ENCODE data around the gene BTF3. TPM values are rescaled to one million over a fixed set of nuclear protein-coding genes. Genes with fewer than 3 reads are reported as not detected.

The BTF3 gene
- polyA plus RNA-seq, 1 experiment: 478 TPM

DNA sequence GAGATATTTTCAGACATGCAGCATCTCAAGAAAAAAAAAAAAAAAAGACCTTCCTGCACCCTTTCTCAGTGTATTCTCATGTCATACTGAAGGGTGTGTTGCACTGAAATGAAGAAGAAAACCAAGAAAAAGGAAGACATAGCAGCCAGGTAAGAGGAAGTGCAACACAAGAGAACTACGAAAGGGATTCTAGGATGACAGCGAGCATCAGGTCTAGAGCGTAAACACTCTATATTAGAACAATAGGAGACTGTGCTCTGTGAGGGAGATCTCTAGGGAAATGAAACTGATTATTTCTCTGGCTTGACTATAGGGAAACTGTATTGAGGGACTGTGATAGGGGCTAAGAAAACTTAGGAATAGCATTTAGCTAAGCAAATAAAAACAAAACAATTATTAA is 30.0 kb downstream of the BTF3 start:
- H3K36me3 ChIP-seq (ENCODE audit: control insufficient read depth, insufficient read depth, low read length): no peaks in the 10 kb centered on the region
- ChIA-PET CTCF (interaction anchor here (0.7 to 4.1 kb wide), 2 partner anchors 9 to 34 kb away, joined by 3 to 29 read pairs; no protein-coding TSS in a partner anchor), POLR2A (no interaction called here)
- no peaks in the 10 kb centered on the region for H3K27me3 ChIP-seq (ENCODE audit: control insufficient read depth, insufficient read depth, low read length)
- DNase-seq (ENCODE audit: low read depth): no peak
- H3K4me3 ChIP-seq (ENCODE audit: low read depth, low read length): no peak overlapping the region
- TF ChIP-seq, protein P1, sequence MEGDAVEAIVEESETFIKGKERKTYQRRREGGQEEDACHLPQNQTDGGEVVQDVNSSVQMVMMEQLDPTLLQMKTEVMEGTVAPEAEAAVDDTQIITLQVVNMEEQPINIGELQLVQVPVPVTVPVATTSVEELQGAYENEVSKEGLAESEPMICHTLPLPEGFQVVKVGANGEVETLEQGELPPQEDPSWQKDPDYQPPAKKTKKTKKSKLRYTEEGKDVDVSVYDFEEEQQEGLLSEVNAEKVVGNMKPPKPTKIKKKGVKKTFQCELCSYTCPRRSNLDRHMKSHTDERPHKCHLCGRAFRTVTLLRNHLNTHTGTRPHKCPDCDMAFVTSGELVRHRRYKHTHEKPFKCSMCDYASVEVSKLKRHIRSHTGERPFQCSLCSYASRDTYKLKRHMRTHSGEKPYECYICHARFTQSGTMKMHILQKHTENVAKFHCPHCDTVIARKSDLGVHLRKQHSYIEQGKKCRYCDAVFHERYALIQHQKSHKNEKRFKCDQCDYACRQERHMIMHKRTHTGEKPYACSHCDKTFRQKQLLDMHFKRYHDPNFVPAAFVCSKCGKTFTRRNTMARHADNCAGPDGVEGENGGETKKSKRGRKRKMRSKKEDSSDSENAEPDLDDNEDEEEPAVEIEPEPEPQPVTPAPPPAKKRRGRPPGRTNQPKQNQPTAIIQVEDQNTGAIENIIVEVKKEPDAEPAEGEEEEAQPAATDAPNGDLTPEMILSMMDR (IDR thresholded peaks at IDR 0.05; ENCODE audit: insufficient read depth, low read depth, low read length): no peak

DNA sequence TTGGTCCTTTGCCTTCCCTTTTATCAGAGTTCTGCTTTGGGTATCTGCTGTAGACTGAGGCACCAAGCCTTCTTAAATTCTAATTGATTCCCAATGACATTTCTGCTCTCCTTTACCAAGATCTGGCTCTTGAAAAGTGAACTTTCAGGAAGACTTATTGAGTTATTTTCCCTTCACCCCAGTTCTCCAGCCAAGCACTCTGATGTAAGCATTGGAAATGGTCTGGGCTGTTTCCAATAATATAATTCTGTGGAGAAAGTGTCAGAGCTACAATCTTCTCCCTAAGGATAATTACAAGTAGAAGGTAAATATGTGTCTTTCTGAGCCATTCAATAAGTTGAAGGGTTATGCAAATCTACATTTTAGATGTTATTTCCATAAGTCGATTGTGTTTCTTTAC is 30.8 kb downstream of the BTF3 start:
- DNase-seq (ENCODE audit: low read depth): no peak
- no peaks in the 10 kb centered on the region for H3K36me3 ChIP-seq (ENCODE audit: control insufficient read depth, insufficient read depth, low read length)
- no peaks in the 10 kb centered on the region for H3K27me3 ChIP-seq (ENCODE audit: control insufficient read depth, insufficient read depth, low read length)
- no peak overlapping the region for H3K4me3 ChIP-seq (ENCODE audit: low read depth, low read length)
- POLR2A ChIA-PET: no interaction called here
- TF ChIP-seq, protein P1 (IDR thresholded peaks at IDR 0.05; ENCODE audit: insufficient read depth, low read depth, low read length): no peak
- CTCF ChIA-PET: interaction anchor here (4.1 kb wide), 1 partner anchor 8 kb away, joined by 29 read pairs; no protein-coding TSS in a partner anchor

DNA sequence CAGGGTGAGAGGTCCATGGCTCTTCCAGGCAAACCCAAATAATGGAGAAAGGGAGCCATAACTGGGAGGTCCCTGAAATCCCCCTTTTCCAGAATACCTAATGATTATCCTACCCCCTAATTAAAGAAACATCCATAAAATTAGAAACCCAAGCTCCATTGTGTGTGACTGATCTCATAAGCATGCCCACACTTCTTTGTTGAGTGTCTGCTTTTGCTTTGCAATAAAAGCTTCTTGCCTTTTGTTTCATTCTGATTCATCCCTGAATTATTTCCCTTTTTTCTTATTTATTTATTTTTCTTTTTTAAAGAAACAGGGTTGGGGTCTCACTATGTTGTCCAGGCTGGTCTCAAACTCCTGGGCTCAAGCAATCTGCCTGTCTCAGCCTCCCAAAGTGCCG is 33.1 kb downstream of the BTF3 start:
- ChIA-PET CTCF (interaction anchor here (1.3 to 1.4 kb wide), 5 partner anchors 9 to 80 kb away, joined by 3 to 9 read pairs (median 4); no protein-coding TSS in a partner anchor), POLR2A (interaction anchor here (0.6 kb wide), 1 partner anchor 98 kb away, joined by 3 read pairs; no protein-coding TSS in a partner anchor)
- TF ChIP-seq, protein P1 (IDR thresholded peaks at IDR 0.05; ENCODE audit: insufficient read depth, low read depth, low read length): no peak
- Histone ChIP-seq H3K36me3 (ENCODE audit: control insufficient read depth, insufficient read depth, low read length) (no peaks in the 10 kb centered on the region), H3K27me3 (ENCODE audit: control insufficient read depth, insufficient read depth, low read length) (no peaks in the 10 kb centered on the region), H3K4me3 (ENCODE audit: low read depth, low read length) (no peak overlapping the region)
- no peak for DNase-seq (ENCODE audit: low read depth)

DNA sequence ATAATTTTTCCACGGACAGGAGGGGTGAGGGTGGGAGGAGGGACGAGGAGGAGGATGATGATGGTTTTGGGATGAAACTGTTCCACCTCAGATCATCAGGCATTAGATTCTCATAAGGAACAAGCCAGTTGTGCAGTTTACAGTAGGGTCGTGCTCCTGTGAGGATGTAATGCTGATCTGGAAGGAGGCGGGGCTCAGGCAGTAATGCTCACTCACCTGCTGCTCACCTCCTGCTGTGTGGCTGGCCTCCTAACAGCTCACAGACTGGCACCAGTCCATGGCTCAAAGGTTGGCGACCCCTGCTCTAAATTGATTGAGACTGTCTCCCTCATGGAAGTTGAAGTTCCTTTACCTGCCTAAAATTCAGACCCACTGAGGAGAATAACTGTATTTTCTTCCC is 34.0 kb downstream of the BTF3 start:
- TF ChIP-seq, protein P1 (IDR thresholded peaks at IDR 0.05; ENCODE audit: insufficient read depth, low read depth, low read length): no peak
- ChIA-PET POLR2A (no interaction called here), CTCF (no interaction called here)
- DNase-seq (ENCODE audit: low read depth): no peak
- Histone ChIP-seq H3K36me3 (ENCODE audit: control insufficient read depth, insufficient read depth, low read length) (no peaks in the 10 kb centered on the region), H3K27me3 (ENCODE audit: control insufficient read depth, insufficient read depth, low read length) (no peaks in the 10 kb centered on the region), H3K4me3 (ENCODE audit: low read depth, low read length) (no peak overlapping the region)

DNA sequence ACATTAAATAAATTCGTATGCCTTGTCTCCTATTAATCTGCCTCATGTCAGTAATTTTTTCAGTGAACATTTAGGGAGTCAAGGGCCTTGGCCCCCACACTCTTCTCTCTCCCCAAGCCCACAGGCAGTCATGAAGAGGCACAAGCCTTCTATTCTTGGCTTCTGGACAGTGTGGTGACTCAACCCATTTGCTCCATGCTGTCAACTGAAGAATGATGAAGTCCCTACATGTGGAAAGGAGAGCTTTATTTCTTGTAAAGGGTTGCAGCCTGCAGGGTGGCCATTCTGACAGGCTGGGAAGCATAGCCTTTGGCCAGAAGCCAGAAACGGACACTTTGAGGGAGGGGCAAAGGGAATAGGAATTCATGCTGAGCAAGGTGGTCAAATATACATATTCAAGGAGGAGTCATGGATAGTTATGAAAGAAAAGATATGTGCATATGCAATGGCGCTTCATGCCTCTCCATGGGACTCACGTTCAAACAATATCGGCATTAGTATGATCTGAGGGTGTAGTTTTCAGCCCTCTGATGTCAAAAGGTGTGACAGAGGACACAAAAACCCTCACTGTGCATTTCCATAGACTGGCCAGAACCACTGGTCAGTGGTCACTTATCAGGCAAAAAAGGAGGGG is 35.9 kb downstream of the BTF3 start:
- no peaks in the 10 kb centered on the region for H3K27me3 ChIP-seq (ENCODE audit: control insufficient read depth, insufficient read depth, low read length)
- ChIA-PET POLR2A (no interaction called here), CTCF (interaction anchor here (8.1 kb wide), 1 partner anchor 15 kb away, joined by 154 read pairs; no protein-coding TSS in a partner anchor)
- TF ChIP-seq, protein P1 (IDR thresholded peaks at IDR 0.05; ENCODE audit: insufficient read depth, low read depth, low read length): no peak
- H3K4me3 ChIP-seq (ENCODE audit: low read depth, low read length): no peak overlapping the region
- DNase-seq (ENCODE audit: low read depth): no peak
- H3K36me3 ChIP-seq (ENCODE audit: control insufficient read depth, insufficient read depth, low read length): no peaks in the 10 kb centered on the region
